GM12865 (cell line): ENCODE results near the gene ZNF609.

Experiments
- DNase-seq: peaks from one replicate; pipeline ENCODE4 v3.0.0; 2010; ENCODE audit warnings: low read depth
- H3K4me3 ChIP-seq: 2 replicates; pipeline ENCODE4 v1.5.1; 2011; ENCODE audit warnings: mild to moderate bottlenecking, low read depth, low read length, control low read depth
- CTCF ChIP-seq: IDR thresholded peaks from 2 replicates; pipeline ENCODE4 v1.5.1; 2011; ENCODE audit warnings: low read length, control low read depth, low read depth, inconsistent platforms; ENCODE audit not compliant: insufficient read depth; ENCODE audit errors: missing control alignments

Gene ZNF609

GRCh38 chr15:64527263-64527984 is 67.0 kb downstream of the ZNF609 start:
- TF ChIP-seq CTCF = no peak
- no peak for DNase-seq
- H3K4me3 ChIP-seq = no peak overlapping the region

GRCh38 chr15:64528871-64529270 is 68.5 kb downstream of the ZNF609 start:
- no peak overlapping the region for H3K4me3 ChIP-seq
- no peak for DNase-seq
- TF ChIP-seq CTCF = no peak

GRCh38 chr15:64530472-64530871 is 70.1 kb downstream of the ZNF609 start:
- H3K4me3 ChIP-seq = no peak overlapping the region
- TF ChIP-seq CTCF = no peak
- DNase-seq = no peak

GRCh38 chr15:64530918-64531317 is 70.5 kb downstream of the ZNF609 start:
- no peak for TF ChIP-seq CTCF
- H3K4me3 ChIP-seq = no peak overlapping the region
- no peak for DNase-seq

GRCh38 chr15:64532521-64533315 is 72.3 kb downstream of the ZNF609 start:
- no peak for TF ChIP-seq CTCF
- peak; percentile 28 for DNase-seq
- H3K4me3 ChIP-seq = no peak overlapping the region

- TF ChIP-seq CTCF = no peak
- H3K4me3 ChIP-seq = no peak overlapping the region
- peak; percentile 38 for DNase-seq
Measured at GRCh38 chr15:64535460-64536243, 75.3 kb downstream of the ZNF609 start.
